A673 (cell line): ENCODE data around the gene TEX2. TPM values are rescaled to one million over a fixed set of nuclear protein-coding genes. Genes with fewer than 3 reads are reported as not detected.

ENCODE experiments used
- BruUV-seq: library from RNA; stranded (reverse); fragments of 400-500 nt; replicated peaks from 2 replicates; lab custom pipeline; 2021; lab: Mats Ljungman, UMichigan
- CTCF ChIA-PET: fragments of 300-600 bp; sonication (Branson Sonifier 250); formaldehyde crosslinking; loops from one replicate; lab custom pipeline; 2022; ENCODE audit warnings: antibody characterized with exemption; lab: Charles Lee
- POLR2A ChIA-PET: fragments of 300-600 bp; sonication (Branson Sonifier 250); formaldehyde crosslinking; loops from one replicate; lab custom pipeline; 2022; ENCODE audit warnings: antibody characterized with exemption; ENCODE audit not compliant: low non-redundant PET; lab: Charles Lee
- DNase-seq: peaks from one replicate; pipeline ENCODE4 v3.0.0-alpha.2; 2015; ENCODE audit warnings: low spot score
- H3K27ac ChIP-seq: fragments of 200-600 bp; sonication (generic); 2 replicates; pipeline ENCODE4 v1.5.1; 2016; ENCODE audit warnings: mixed run types, low read depth, mild to moderate bottlenecking, mixed read lengths, antibody characterized with exemption, low read length; ENCODE audit not compliant: poor library complexity, severe bottlenecking
- H3K27me3 ChIP-seq: fragments of 200-600 bp; sonication (generic); replicated peaks from 2 replicates; pipeline ENCODE4 v1.6.1; 2017; ENCODE audit warnings: mixed run types, low read depth, mild to moderate bottlenecking, mixed read lengths, antibody characterized with exemption, low read length; ENCODE audit not compliant: insufficient read depth, poor library complexity
- H3K36me3 ChIP-seq: fragments of 200-600 bp; sonication (generic); 2 replicates; pipeline ENCODE4 v1.6.1; 2016; ENCODE audit warnings: mixed run types, mild to moderate bottlenecking, mixed read lengths, antibody characterized with exemption, low read length; ENCODE audit not compliant: insufficient read depth, poor library complexity, severe bottlenecking
- H3K4me1 ChIP-seq: fragments of 200-600 bp; sonication (generic); 2 replicates; pipeline ENCODE4 v1.6.1; 2017; ENCODE audit warnings: mixed run types, mild to moderate bottlenecking, mixed read lengths, antibody characterized with exemption, low read length; ENCODE audit not compliant: insufficient read depth, poor library complexity, severe bottlenecking
- H3K4me3 ChIP-seq: fragments of 200-600 bp; sonication (generic); 2 replicates; pipeline ENCODE4 v1.5.1; 2016; ENCODE audit warnings: low read depth, mixed run types, mild to moderate bottlenecking, mixed read lengths, low read length; ENCODE audit not compliant: poor library complexity, severe bottlenecking
- H3K9me3 ChIP-seq: fragments of 200-600 bp; sonication (generic); 2 replicates; pipeline ENCODE4 v1.6.1; 2016; ENCODE audit warnings: mixed run types, low read depth, mild to moderate bottlenecking, mixed read lengths, antibody characterized with exemption, low read length; ENCODE audit not compliant: poor library complexity, severe bottlenecking
- CTCF ChIP-seq: fragments of 300-800, 200-600 bp; sonication (generic); conservative IDR thresholded peaks from 2 replicates; pipeline ENCODE4 v1.5.1; 2017; ENCODE audit warnings: low read depth, mild to moderate bottlenecking, antibody characterized with exemption, low read length, moderate library complexity, mixed read lengths
- EZH2 ChIP-seq: fragments of 200-600 bp; sonication (generic); IDR thresholded peaks from 2 replicates; pipeline ENCODE4 v1.6.1; 2017; ENCODE audit warnings: borderline replicate concordance, low read depth, mild to moderate bottlenecking, mixed read lengths, antibody characterized with exemption, low read length; ENCODE audit not compliant: poor library complexity, severe bottlenecking
- intact Hi-C: fragments of 100-400 bp; cut with micrococcal nuclease; formaldehyde crosslinking; loops from one replicate; pipeline ENCODE4 v1.10.0; 2022; ENCODE audit not compliant: unreplicated experiment
- total RNA-seq: library from RNA; stranded (reverse); gene quantifications from 2 replicates; pipeline ENCODE4 v1.2.3, GENCODE V29; 2021

TEX2 gene
- total RNA-seq, 1 experiment from 2014 or later, result 16.1 TPM

GRCh38 chr17:64113006-64113405 is 150.1 kb downstream of the TEX2 start:
- Histone ChIP-seq H3K36me3 (no peaks in the 10 kb centered on the region), H3K27me3 (no peaks in the 10 kb centered on the region), H3K4me3 (no peak overlapping the region), H3K9me3 (no peaks in the 10 kb centered on the region), H3K4me1 (peaks cover 5% of the 10 kb centered on the region), H3K27ac (no peak overlapping the region)
- no peak for DNase-seq
- TF ChIP-seq EZH2 (no peak), CTCF (no peak)
- BruUV-seq, result no TSS peak
- ChIA-PET POLR2A (no interaction called here), CTCF (no interaction called here)
- intact Hi-C loops, result no loop called here

GRCh38 chr17:64111831-64112230 is 151.2 kb downstream of the TEX2 start:
- TF ChIP-seq CTCF (no peak), EZH2 (no peak)
- BruUV-seq, result no TSS peak
- no peaks in the 10 kb centered on the region for H3K27me3 ChIP-seq
- no peak for DNase-seq
- no peaks in the 10 kb centered on the region for H3K36me3 ChIP-seq
- ChIA-PET CTCF (no interaction called here), POLR2A (no interaction called here)
- no peak overlapping the region for H3K27ac ChIP-seq
- no peaks in the 10 kb centered on the region for H3K4me1 ChIP-seq
- H3K4me3 ChIP-seq, result no peak overlapping the region
- intact Hi-C loops, result no loop called here
- no peaks in the 10 kb centered on the region for H3K9me3 ChIP-seq

GRCh38 chr17:64110379-64111152 is 152.5 kb downstream of the TEX2 start:
- no peak for DNase-seq
- H3K27ac ChIP-seq, result no peak overlapping the region
- POLR2A ChIA-PET, result no interaction called here
- CTCF ChIA-PET, result no interaction called here
- no TSS peak for BruUV-seq
- no peaks in the 10 kb centered on the region for H3K36me3 ChIP-seq
- H3K27me3 ChIP-seq, result no peaks in the 10 kb centered on the region
- no peaks in the 10 kb centered on the region for H3K9me3 ChIP-seq
- no peak overlapping the region for H3K4me3 ChIP-seq
- no peak for TF ChIP-seq CTCF
- no peak for TF ChIP-seq EZH2
- H3K4me1 ChIP-seq, result no peaks in the 10 kb centered on the region
- intact Hi-C loops, result no loop called here
